ENCODE measurements around the gene SPATA31A6.
"Not testable (repeated sequence)": the region's sequence is repeated elsewhere in the genome, so short reads cannot be mapped to it uniquely, and the experiment has no call there.

DNA sequence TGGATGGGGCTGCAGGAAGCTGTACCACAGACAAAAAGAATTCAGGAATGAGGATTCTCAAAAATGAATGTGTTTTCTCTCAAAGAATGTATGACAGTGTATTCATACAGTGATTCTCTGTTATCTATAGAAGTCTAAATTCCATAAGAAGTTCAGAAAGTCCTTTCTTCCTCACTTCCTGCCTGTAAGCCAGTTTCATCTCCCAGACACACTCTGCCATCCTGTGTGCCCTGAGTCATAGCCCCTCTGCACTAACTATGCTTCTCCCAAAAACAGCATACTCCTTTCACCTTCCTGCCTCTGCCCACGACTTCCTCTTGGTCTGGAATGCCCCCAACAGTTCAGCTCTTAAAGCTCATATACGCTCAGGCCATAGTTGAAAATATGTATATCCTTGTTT lies 36.4 kb downstream of the SPATA31A6 start:
- TF ChIP-seq CTCF (IDR thresholded peaks at IDR 0.05; ENCODE audit: insufficient read depth, low read length); SPI1 (IDR thresholded peaks at IDR 0.05; ENCODE audit: borderline replicate concordance, low read depth); REST (IDR thresholded peaks at IDR 0.05; ENCODE audit: insufficient replicate concordance, low read depth); POLR2AphosphoS5 (IDR thresholded peaks at IDR 0.05; ENCODE audit: low read depth): not testable (repeated sequence)
